ENCODE results near the gene TMEM51.

The TMEM51 gene

GRCh38 chr1:15225461-15225860, 71.9 kb downstream of the TMEM51 start:
- H3K9me3 Mint-ChIP-seq, result peaks cover 4% of the 10 kb centered on the region
- peaks cover 16% of the 10 kb centered on the region for H3K27me3 Mint-ChIP-seq (ENCODE audit: low read depth, poor library complexity)
- TF ChIP-seq, protein P1, sequence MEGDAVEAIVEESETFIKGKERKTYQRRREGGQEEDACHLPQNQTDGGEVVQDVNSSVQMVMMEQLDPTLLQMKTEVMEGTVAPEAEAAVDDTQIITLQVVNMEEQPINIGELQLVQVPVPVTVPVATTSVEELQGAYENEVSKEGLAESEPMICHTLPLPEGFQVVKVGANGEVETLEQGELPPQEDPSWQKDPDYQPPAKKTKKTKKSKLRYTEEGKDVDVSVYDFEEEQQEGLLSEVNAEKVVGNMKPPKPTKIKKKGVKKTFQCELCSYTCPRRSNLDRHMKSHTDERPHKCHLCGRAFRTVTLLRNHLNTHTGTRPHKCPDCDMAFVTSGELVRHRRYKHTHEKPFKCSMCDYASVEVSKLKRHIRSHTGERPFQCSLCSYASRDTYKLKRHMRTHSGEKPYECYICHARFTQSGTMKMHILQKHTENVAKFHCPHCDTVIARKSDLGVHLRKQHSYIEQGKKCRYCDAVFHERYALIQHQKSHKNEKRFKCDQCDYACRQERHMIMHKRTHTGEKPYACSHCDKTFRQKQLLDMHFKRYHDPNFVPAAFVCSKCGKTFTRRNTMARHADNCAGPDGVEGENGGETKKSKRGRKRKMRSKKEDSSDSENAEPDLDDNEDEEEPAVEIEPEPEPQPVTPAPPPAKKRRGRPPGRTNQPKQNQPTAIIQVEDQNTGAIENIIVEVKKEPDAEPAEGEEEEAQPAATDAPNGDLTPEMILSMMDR (IDR thresholded peaks at IDR 0.05), result no peak
- H3K4me3 Mint-ChIP-seq, result no peak overlapping the region
- peaks cover 9% of the 10 kb centered on the region for H3K36me3 Mint-ChIP-seq (ENCODE audit: low read depth)
- peak overlapping the region; percentile 45 for H3K27ac Mint-ChIP-seq
- H3K4me1 Mint-ChIP-seq, result peaks cover 67% of the 10 kb centered on the region
- DNase-seq, result no peak

- Mint-ChIP-seq H3K4me3 (no peak overlapping the region), H3K27me3 (ENCODE audit: low read depth, poor library complexity) (peaks cover 10% of the 10 kb centered on the region), H3K9me3 (peaks cover 1% of the 10 kb centered on the region), H3K36me3 (ENCODE audit: low read depth) (peaks cover 3% of the 10 kb centered on the region), H3K27ac (peak overlapping the region; percentile 82), H3K4me1 (peaks cover 58% of the 10 kb centered on the region)
- TF ChIP-seq, protein P1 (IDR thresholded peaks at IDR 0.05), result no peak
- DNase-seq, result peak; percentile 37
These were observed 73.1 kb downstream of the TMEM51 start for GRCh38 chr1:15226388-15227255.

GRCh38 chr1:15229707-15230131, 76.2 kb downstream of the TMEM51 start:
- Mint-ChIP-seq H3K27me3 (ENCODE audit: low read depth, poor library complexity) (peaks cover 9% of the 10 kb centered on the region), H3K36me3 (ENCODE audit: low read depth) (no peaks in the 10 kb centered on the region), H3K4me3 (no peak overlapping the region), H3K4me1 (peaks cover 34% of the 10 kb centered on the region), H3K9me3 (no peaks in the 10 kb centered on the region), H3K27ac (no peak overlapping the region)
- TF ChIP-seq, protein P1 (IDR thresholded peaks at IDR 0.05), result no peak
- DNase-seq, result no peak

GRCh38 chr1:15231714-15232201, 78.2 kb downstream of the TMEM51 start:
- TF ChIP-seq, protein P1 (IDR thresholded peaks at IDR 0.05), result no peak
- no peak overlapping the region for H3K4me3 Mint-ChIP-seq
- DNase-seq, result no peak
- no peaks in the 10 kb centered on the region for H3K9me3 Mint-ChIP-seq
- H3K36me3 Mint-ChIP-seq (ENCODE audit: low read depth), result no peaks in the 10 kb centered on the region
- peaks cover 8% of the 10 kb centered on the region for H3K27me3 Mint-ChIP-seq (ENCODE audit: low read depth, poor library complexity)
- H3K27ac Mint-ChIP-seq, result no peak overlapping the region
- peaks cover 26% of the 10 kb centered on the region for H3K4me1 Mint-ChIP-seq

DNA sequence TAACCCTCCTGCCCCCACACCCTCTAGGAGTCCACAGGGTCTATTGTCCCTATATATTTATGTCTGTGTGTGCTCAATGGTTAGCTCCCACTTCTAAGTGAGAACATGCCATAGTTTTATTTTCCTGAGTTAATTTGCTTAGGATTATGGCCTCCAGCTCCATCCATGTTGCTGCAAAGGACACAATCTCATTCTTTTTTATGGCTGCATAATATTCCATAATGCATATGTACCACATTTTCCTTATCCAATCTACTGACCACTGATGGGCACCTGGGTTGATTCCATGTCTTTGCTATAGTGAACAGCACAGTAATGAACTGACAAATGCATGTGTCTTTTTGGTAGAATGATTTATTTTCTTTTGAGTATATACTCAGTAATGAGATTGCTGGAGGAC, 80.1 kb downstream of the TMEM51 start:
- no peaks in the 10 kb centered on the region for H3K9me3 Mint-ChIP-seq
- no peak overlapping the region for H3K4me3 Mint-ChIP-seq
- TF ChIP-seq, protein P1 (IDR thresholded peaks at IDR 0.05), result no peak
- no peak overlapping the region for H3K27ac Mint-ChIP-seq
- peaks cover 2% of the 10 kb centered on the region for H3K27me3 Mint-ChIP-seq (ENCODE audit: low read depth, poor library complexity)
- no peaks in the 10 kb centered on the region for H3K36me3 Mint-ChIP-seq (ENCODE audit: low read depth)
- peaks cover 21% of the 10 kb centered on the region for H3K4me1 Mint-ChIP-seq
- no peak for DNase-seq
